ENCODE data around the gene CSK.

The CSK gene

DNA sequence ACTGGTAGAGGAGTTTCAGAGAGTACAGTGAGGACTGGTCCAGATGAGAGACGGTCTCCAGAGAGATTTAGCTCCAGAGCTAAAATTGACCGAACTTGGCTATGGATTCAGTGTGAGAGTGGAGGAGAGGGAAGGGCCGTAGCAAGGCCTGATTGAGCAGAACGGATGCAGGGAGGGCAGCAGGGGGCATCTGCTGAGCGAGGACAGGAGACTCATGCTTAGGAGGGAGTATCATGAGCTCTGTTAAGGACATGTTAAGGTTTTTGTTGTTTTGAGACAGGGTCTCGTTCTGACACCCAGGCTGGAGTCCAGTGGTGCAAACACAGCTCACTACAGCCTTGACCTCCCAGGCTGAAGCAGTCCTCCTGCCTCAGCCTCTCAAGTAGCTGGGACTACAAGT, 23.1 kb downstream of the CSK start:
- no peak for DNase-seq
- H3K9me3 ChIP-seq (replicated peaks; ENCODE audit: insufficient read depth, low read length): no peaks in the 10 kb centered on the region
- H3K4me2 ChIP-seq (ENCODE audit: low read depth, low read length): no peak overlapping the region
- no peak overlapping the region for H3K27ac ChIP-seq (ENCODE audit: low read length)
- H3K36me3 ChIP-seq (replicated peaks; ENCODE audit: insufficient read depth, low read length): peaks cover 21% of the 10 kb centered on the region
- H4K20me1 ChIP-seq (ENCODE audit: insufficient read depth, low read length): peaks cover 6% of the 10 kb centered on the region; the same call in 1 of the 2 replicates
- peaks cover 2% of the 10 kb centered on the region for H3K4me1 ChIP-seq (ENCODE audit: low read length)
- no peak overlapping the region for H3K9ac ChIP-seq (ENCODE audit: low read length)
- H3F3A ChIP-seq (ENCODE audit: insufficient read depth, low read length): peaks cover 15% of the 10 kb centered on the region
- TF ChIP-seq EZH2phosphoT487 (IDR thresholded peaks at IDR 0.05; ENCODE audit: low read length) (no peak), EZH2 (optimal IDR thresholded peaks at IDR 0.05; ENCODE audit: low read depth, low read length) (no peak)
- TF ChIP-seq, protein P1, sequence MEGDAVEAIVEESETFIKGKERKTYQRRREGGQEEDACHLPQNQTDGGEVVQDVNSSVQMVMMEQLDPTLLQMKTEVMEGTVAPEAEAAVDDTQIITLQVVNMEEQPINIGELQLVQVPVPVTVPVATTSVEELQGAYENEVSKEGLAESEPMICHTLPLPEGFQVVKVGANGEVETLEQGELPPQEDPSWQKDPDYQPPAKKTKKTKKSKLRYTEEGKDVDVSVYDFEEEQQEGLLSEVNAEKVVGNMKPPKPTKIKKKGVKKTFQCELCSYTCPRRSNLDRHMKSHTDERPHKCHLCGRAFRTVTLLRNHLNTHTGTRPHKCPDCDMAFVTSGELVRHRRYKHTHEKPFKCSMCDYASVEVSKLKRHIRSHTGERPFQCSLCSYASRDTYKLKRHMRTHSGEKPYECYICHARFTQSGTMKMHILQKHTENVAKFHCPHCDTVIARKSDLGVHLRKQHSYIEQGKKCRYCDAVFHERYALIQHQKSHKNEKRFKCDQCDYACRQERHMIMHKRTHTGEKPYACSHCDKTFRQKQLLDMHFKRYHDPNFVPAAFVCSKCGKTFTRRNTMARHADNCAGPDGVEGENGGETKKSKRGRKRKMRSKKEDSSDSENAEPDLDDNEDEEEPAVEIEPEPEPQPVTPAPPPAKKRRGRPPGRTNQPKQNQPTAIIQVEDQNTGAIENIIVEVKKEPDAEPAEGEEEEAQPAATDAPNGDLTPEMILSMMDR (IDR thresholded peaks at IDR 0.05; ENCODE audit: low read length): no peak
- no peak overlapping the region for H2AFZ ChIP-seq (ENCODE audit: low read length)
- H3K27me3 ChIP-seq (replicated peaks; ENCODE audit: insufficient read depth, low read length): no peaks in the 10 kb centered on the region
- H3K9me2 ChIP-seq (replicated peaks; ENCODE audit: insufficient read depth, low read length): no peaks in the 10 kb centered on the region
- peaks cover 22% of the 10 kb centered on the region for H3K79me2 ChIP-seq (ENCODE audit: low read length)
- no peak overlapping the region for H3K4me3 ChIP-seq (ENCODE audit: low read length)

DNA sequence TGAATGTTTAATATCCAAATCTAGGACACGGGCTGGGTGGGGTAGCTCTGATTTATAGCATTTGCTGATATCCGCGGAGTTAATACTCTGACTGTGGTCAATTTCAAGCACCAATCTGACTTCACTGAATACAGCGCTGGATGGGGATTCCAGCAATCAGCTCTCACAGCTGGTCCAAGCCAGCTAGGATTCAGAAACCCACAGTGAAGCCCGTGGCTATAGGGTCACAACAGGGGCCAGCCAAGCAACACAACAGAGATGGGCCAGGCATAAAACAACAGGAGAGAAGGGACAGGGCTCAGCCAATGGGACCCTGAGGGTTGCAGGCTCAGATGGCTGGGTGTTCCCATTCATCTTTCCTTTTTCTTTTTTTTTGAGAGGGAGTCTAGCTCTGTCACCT, 25.4 kb downstream of the CSK start:
- no peaks in the 10 kb centered on the region for H3K27me3 ChIP-seq (replicated peaks; ENCODE audit: insufficient read depth, low read length)
- H3K9ac ChIP-seq (ENCODE audit: low read length): no peak overlapping the region
- H3K9me3 ChIP-seq (replicated peaks; ENCODE audit: insufficient read depth, low read length): no peaks in the 10 kb centered on the region
- peaks cover 3% of the 10 kb centered on the region for H3K36me3 ChIP-seq (replicated peaks; ENCODE audit: insufficient read depth, low read length)
- DNase-seq: no peak
- H3K27ac ChIP-seq (ENCODE audit: low read length): no peak overlapping the region
- peaks cover under 1% of the 10 kb centered on the region; the same call in 1 of the 2 replicates for H3K79me2 ChIP-seq (ENCODE audit: low read length)
- H3K9me2 ChIP-seq (replicated peaks; ENCODE audit: insufficient read depth, low read length): no peaks in the 10 kb centered on the region
- no peak overlapping the region for H3K4me3 ChIP-seq (ENCODE audit: low read length)
- TF ChIP-seq EZH2phosphoT487 (IDR thresholded peaks at IDR 0.05; ENCODE audit: low read length): no peak
- TF ChIP-seq, protein P1 (IDR thresholded peaks at IDR 0.05; ENCODE audit: low read length): no peak
- TF ChIP-seq EZH2 (optimal IDR thresholded peaks at IDR 0.05; ENCODE audit: low read depth, low read length): no peak
- no peaks in the 10 kb centered on the region for H3K4me1 ChIP-seq (ENCODE audit: low read length)
- no peak overlapping the region for H2AFZ ChIP-seq (ENCODE audit: low read length)
- H4K20me1 ChIP-seq (ENCODE audit: insufficient read depth, low read length): 0 out of 2 replicates have a peak, but pooled peaks cover 6% of the 10 kb centered on the region
- H3F3A ChIP-seq (ENCODE audit: insufficient read depth, low read length): peaks cover 11% of the 10 kb centered on the region
- no peak overlapping the region for H3K4me2 ChIP-seq (ENCODE audit: low read depth, low read length)

DNA sequence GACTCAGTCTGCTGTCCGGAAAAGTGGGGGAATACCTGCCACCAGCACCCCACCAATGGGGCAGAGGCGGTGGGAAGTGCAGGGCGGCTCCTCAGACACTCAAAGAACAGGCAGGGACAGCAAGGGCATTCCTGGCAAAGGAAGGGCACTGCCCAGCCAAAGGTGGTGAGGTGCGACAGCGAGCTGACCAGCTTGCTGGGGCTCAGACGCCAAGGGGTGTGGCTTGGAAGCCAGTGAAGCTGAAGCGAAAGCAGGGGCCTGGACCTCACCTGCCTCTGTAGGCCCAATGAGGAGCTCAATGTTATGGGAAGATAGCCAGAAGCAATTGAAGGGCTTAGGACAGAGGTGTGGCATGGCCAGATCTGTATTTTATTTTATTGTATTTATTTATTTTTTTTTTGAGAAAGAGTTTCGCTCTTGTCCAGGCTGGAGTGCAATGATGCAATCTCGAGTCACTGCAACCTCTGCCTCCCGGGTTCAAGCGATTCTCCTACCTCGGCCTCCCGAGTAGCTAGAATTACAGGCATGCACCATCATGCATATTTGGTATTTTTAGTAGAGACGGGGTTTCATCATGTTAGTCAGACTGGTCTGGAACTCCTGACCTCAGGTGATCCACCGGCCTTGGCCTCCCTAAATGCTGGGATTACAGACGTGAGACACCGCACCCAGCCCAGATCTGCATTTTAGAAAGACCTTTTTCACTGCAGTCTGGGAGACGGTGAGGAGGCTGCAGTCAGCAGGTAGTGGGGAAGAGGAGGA, 26.4 kb downstream of the CSK start:
- Histone ChIP-seq H4K20me1 (ENCODE audit: insufficient read depth, low read length) (0 out of 2 replicates have a peak, but pooled peaks cover under 1% of the 10 kb centered on the region), H3F3A (ENCODE audit: insufficient read depth, low read length) (peaks cover 11% of the 10 kb centered on the region), H3K79me2 (ENCODE audit: low read length) (no peaks in the 10 kb centered on the region), H3K9me3 (replicated peaks; ENCODE audit: insufficient read depth, low read length) (no peaks in the 10 kb centered on the region), H3K4me3 (ENCODE audit: low read length) (no peak overlapping the region), H3K27me3 (replicated peaks; ENCODE audit: insufficient read depth, low read length) (no peaks in the 10 kb centered on the region), H3K9ac (ENCODE audit: low read length) (no peak overlapping the region), H3K9me2 (replicated peaks; ENCODE audit: insufficient read depth, low read length) (no peaks in the 10 kb centered on the region), H3K27ac (ENCODE audit: low read length) (no peak overlapping the region), H3K4me1 (ENCODE audit: low read length) (no peaks in the 10 kb centered on the region), H3K36me3 (replicated peaks; ENCODE audit: insufficient read depth, low read length) (no peaks in the 10 kb centered on the region; the same call in none of the 2 replicates), H2AFZ (ENCODE audit: low read length) (no peak overlapping the region), H3K4me2 (ENCODE audit: low read depth, low read length) (no peak overlapping the region)
- TF ChIP-seq EZH2 (optimal IDR thresholded peaks at IDR 0.05; ENCODE audit: low read depth, low read length): no peak
- TF ChIP-seq, protein P1 (IDR thresholded peaks at IDR 0.05; ENCODE audit: low read length): no peak
- no peak for TF ChIP-seq EZH2phosphoT487 (IDR thresholded peaks at IDR 0.05; ENCODE audit: low read length)
- DNase-seq: no peak
